Spleen (tissue), 11 donors: ENCODE results near the gene DOCK2. TPM values are rescaled to one million over a fixed set of nuclear protein-coding genes. Genes with fewer than 3 reads are reported as not detected.
A peak's percentile ranks its signal among the peaks of the same experiment; 100 is the strongest.

Experiments used
- DNase-seq: peaks from one replicate; pipeline ENCODE4 v3.0.0-alpha.2; 2020
- H3K27ac ChIP-seq, 8 donors: fragments of 200-600 bp; sonication (generic) in 7 of 8; 1 replicate in 4 of 8; 2 replicates in 4 of 8; pipeline versions ENCODE4 v1.5.0 to v1.8.0; 2016 to 2021; ENCODE audit warnings: inconsistent platforms in 4 of 8, mild to moderate bottlenecking in 4 of 8, moderate library complexity in 1 of 8
- H3K27me3 ChIP-seq, 7 donors: fragments of 200-600 bp; sonication (generic) in 6 of 7; replicated peaks in 1 of 7; 1 replicate in 4 of 7; 2 replicates in 3 of 7; pipeline versions ENCODE4 v1.5.0 to v1.8.0; 2016 to 2021; ENCODE audit warnings: inconsistent platforms in 3 of 7, mild to moderate bottlenecking in 1 of 7
- H3K36me3 ChIP-seq, 6 donors: fragments of 200-600 bp; sonication (generic) in 5 of 6; 1 replicate in 4 of 6; 2 replicates in 2 of 6; pipeline versions ENCODE4 v1.5.0 to v1.8.0; 2016 to 2021; ENCODE audit warnings: inconsistent platforms in 2 of 6
- H3K4me1 ChIP-seq, 6 donors: fragments of 200-600 bp; sonication (generic) in 5 of 6; 1 replicate in 3 of 6; 2 replicates in 3 of 6; pipeline versions ENCODE4 v1.5.0 to v1.8.0; 2016 to 2021; ENCODE audit warnings: inconsistent platforms in 3 of 6
- H3K4me3 ChIP-seq, 8 donors: fragments of 200-600 bp; sonication (generic) in 7 of 8; 1 replicate in 4 of 8; 2 replicates in 4 of 8; pipeline versions ENCODE4 v1.5.0 to v1.8.0; 2016 to 2021; ENCODE audit warnings: inconsistent platforms in 4 of 8, mild to moderate bottlenecking in 4 of 8, moderate library complexity in 2 of 8
- H3K9me3 ChIP-seq, 8 donors: fragments of 200-600 bp; sonication (generic) in 7 of 8; 1 replicate in 4 of 8; 2 replicates in 4 of 8; pipeline versions ENCODE4 v1.5.0 to v1.8.0; 2016 to 2021; ENCODE audit warnings: inconsistent platforms in 4 of 8
- POLR2A ChIP-seq, 3 donors: fragments of 450-650 bp; IDR thresholded peaks; one replicate each; pipeline ENCODE4 v1.5.1; 2017; ENCODE audit warnings: antibody characterized with exemption in 3 of 3, mild to moderate bottlenecking in 1 of 3
- POLR2AphosphoS5 ChIP-seq, 3 donors: sonication (generic); formaldehyde crosslinking; IDR thresholded peaks; one replicate each; pipeline ENCODE4 v1.5.1; 2017; ENCODE audit warnings: antibody characterized with exemption in 3 of 3
- whole genome bisulfite sequencing, 5 donors: extraction: QIAGEN DNeasy Blood & Tissue Kit in 3 of 5; methylation state at CpG; one replicate each; pipeline versions ENCODE4 v1.1.5 to v1.1.7; 2013 to 2018; 5-methylcytosine and 5-hydroxymethylcytosine counted together
- intact Hi-C: fragments of 100-400 bp; cut with DNase I; formaldehyde crosslinking; loops from one replicate; pipeline ENCODE4 v1.15.0; 2023; ENCODE audit warnings: low total_unique reads
- polyA plus RNA-seq, 3 donors: library from polyadenylated mRNA; stranded (reverse); fragments of 200-250 nt; gene quantifications; one replicate each; pipeline ENCODE4 v1.2.1, GENCODE V29; 2013
- total RNA-seq, 7 donors: library from RNA; depleted of rRNA in 3 of 7; stranded (reverse); fragments of >200 nt in 3 of 7; fragmentation: NEBNext Ultra II Directional in 4 of 7; extraction: Animal tissue kit (Norgen Biotek cat#: 25700) in 4 of 7; gene quantifications; one replicate each; pipeline versions ENCODE4 v1.1.0 to v1.2.1, GENCODE V29; 2016 to 2021
- TF ChIP-seq, protein P1 (sequence below), 11 experiments: fragments of 200-600 bp in 7 of 11; fragments of 450-650 bp in 4 of 11; sonication (generic) in 4 of 11; IDR thresholded peaks in 8 of 11; conservative IDR thresholded peaks in 3 of 11; 1 replicate in 7 of 11; 2 replicates in 4 of 11; pipeline versions ENCODE4 v1.4.0 to v1.8.0; 2016 to 2021; ENCODE audit warnings: antibody characterized with exemption in 11 of 11, inconsistent platforms in 4 of 11, mild to moderate bottlenecking in 1 of 11
- donor health status: healthy with polysubstance abuse.
- donor health status: DM: no; HTN: no; CAD: no; lungs with moderate emphysema.
- donor health status: DM: no; HTN: no; CAD: no.
- donor health status: Bipolar disorder and iron deficiency.
- donor health status: healthy.
- donor health status: DM: no; HTN: no; CAD: no.
- donor health status: DM: yes; HTN: yes; CAD: no.

Gene DOCK2
- total and polyA plus RNA-seq, 10 donors: 30.6 to 321 (median 198) TPM

DNA sequence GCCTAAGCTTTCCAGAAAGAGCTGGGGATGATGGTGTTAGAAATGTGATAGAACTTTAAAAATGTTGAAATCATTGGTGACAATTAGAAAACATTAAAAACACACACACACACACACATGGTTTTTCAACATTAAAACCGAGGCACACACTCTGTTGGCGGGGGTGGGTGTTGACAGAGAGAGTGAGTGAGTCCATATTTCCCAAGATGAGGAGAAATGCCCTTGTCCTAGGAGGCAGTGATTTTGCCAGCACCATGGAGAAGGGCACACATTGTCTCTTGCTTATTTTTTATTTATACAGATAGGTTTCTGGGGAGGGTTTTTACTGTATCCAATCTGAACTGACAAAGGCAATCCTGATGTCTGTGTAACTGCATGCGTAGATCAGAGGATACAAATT is 190.7 kb downstream of the DOCK2 start:
- intact Hi-C loops: no loop called here
- Histone ChIP-seq H3K4me1 (peaks cover 0 to 10% (median 3%) of the 10 kb centered on the region in 6 donors), H3K9me3 (no peaks in the 10 kb centered on the region), H3K27me3 (no peaks in the 10 kb centered on the region), H3K27ac (no peak overlapping the region), H3K4me3 (no peak overlapping the region), H3K36me3 (peaks cover 0 to 28% (median 0%) of the 10 kb centered on the region in 6 donors)
- no peak for DNase-seq
- TF ChIP-seq POLR2A (IDR thresholded peaks at IDR 0.05): no peak
- TF ChIP-seq, protein P1, sequence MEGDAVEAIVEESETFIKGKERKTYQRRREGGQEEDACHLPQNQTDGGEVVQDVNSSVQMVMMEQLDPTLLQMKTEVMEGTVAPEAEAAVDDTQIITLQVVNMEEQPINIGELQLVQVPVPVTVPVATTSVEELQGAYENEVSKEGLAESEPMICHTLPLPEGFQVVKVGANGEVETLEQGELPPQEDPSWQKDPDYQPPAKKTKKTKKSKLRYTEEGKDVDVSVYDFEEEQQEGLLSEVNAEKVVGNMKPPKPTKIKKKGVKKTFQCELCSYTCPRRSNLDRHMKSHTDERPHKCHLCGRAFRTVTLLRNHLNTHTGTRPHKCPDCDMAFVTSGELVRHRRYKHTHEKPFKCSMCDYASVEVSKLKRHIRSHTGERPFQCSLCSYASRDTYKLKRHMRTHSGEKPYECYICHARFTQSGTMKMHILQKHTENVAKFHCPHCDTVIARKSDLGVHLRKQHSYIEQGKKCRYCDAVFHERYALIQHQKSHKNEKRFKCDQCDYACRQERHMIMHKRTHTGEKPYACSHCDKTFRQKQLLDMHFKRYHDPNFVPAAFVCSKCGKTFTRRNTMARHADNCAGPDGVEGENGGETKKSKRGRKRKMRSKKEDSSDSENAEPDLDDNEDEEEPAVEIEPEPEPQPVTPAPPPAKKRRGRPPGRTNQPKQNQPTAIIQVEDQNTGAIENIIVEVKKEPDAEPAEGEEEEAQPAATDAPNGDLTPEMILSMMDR (IDR thresholded peaks at IDR 0.05 in 8 of 11, conservative IDR thresholded peaks at IDR 0.05 in 3 of 11): no peak
- no peak for TF ChIP-seq POLR2AphosphoS5 (IDR thresholded peaks at IDR 0.05)
- WGBS, 5 donors: 84 to 94% (median 88%) methylated on average over 3 of the region's 3 CpGs

DNA sequence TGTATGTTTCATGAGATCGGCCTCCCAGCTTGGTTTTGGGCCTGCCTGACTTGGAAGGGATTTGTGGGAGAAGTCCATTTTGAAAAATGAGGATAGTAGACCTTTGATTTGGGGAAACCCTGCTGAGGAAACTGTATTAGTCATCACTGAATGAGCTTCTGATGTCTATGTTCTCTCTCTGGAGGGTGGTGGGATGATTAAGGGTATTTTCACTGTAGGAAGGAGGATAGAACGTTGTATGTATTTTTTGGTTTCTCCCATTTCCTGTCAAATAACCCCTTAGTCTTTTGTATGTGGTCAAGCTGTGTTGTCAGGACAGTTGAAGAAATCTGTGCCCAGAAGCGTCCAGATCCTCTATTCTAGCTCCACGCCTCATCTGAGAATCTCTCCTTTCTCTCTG is 191.3 kb downstream of the DOCK2 start:
- DNase-seq: no peak
- peaks cover 0 to 16% (median 3%) of the 10 kb centered on the region in 6 donors for H3K4me1 ChIP-seq
- intact Hi-C loops: no loop called here
- TF ChIP-seq, protein P1 (IDR thresholded peaks at IDR 0.05 in 8 of 11, conservative IDR thresholded peaks at IDR 0.05 in 3 of 11): no peak
- TF ChIP-seq POLR2AphosphoS5 (IDR thresholded peaks at IDR 0.05): no peak
- no peak for TF ChIP-seq POLR2A (IDR thresholded peaks at IDR 0.05)
- WGBS, 5 donors: 68 to 85% (median 80%) methylated on average over 4 of the region's 4 CpGs
- H3K27me3 ChIP-seq: no peaks in the 10 kb centered on the region
- H3K9me3 ChIP-seq: no peaks in the 10 kb centered on the region
- no peak overlapping the region for H3K4me3 ChIP-seq
- H3K27ac ChIP-seq: no peak overlapping the region
- peaks cover 0 to 28% (median 0%) of the 10 kb centered on the region in 6 donors for H3K36me3 ChIP-seq

GRCh38 chr5:169831331-169831730 is 194.3 kb downstream of the DOCK2 start:
- H3K4me1 ChIP-seq: peaks cover 0 to 21% (median 4%) of the 10 kb centered on the region in 6 donors
- intact Hi-C loops: no loop called here
- H3K27me3 ChIP-seq: no peaks in the 10 kb centered on the region
- TF ChIP-seq, protein P1 (IDR thresholded peaks at IDR 0.05 in 8 of 11, conservative IDR thresholded peaks at IDR 0.05 in 3 of 11): no peak
- no peak for TF ChIP-seq POLR2A (IDR thresholded peaks at IDR 0.05)
- no peak for TF ChIP-seq POLR2AphosphoS5 (IDR thresholded peaks at IDR 0.05)
- H3K9me3 ChIP-seq: no peaks in the 10 kb centered on the region
- WGBS, 5 donors: 87 to 100% (median 96%) methylated on average over 1 of the region's 1 CpG
- no peak overlapping the region for H3K27ac ChIP-seq
- H3K36me3 ChIP-seq: peaks cover 0 to 19% (median 0%) of the 10 kb centered on the region in 6 donors
- no peak for DNase-seq
- no peak overlapping the region for H3K4me3 ChIP-seq

DNA sequence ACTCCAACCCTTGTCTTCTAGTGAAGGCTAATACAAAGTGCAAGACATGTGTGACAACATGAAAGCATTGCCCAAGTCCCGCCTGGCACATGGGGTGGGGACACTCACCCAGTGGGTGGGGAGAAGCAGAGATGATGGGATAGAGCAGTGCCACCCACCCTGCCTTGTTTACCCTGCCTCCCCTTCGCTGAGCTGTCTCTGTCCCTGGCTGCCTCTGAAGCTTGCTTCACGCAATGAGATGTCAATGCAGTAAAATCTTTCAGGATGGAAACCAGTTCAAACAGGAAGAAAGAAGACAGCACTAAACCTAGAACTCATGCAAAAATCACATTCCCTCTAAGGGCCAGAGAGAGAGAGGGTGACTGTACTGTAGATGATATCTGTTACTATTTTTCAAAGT is 195.2 kb downstream of the DOCK2 start:
- no peak overlapping the region for H3K4me3 ChIP-seq
- H3K9me3 ChIP-seq: no peaks in the 10 kb centered on the region
- peaks cover 0 to 17% (median 0%) of the 10 kb centered on the region in 6 donors for H3K36me3 ChIP-seq
- H3K27me3 ChIP-seq: no peaks in the 10 kb centered on the region
- WGBS, 5 donors: 70 to 87% (median 79%) methylated on average over 3 of the region's 3 CpGs
- DNase-seq: no peak
- H3K4me1 ChIP-seq: peaks cover 0 to 25% (median 6%) of the 10 kb centered on the region in 6 donors
- peak overlapping the region in 6 of 8 donors; percentile 2 to 55 (median 50) for H3K27ac ChIP-seq
- intact Hi-C loops: no loop called here
- TF ChIP-seq POLR2AphosphoS5 (IDR thresholded peaks at IDR 0.05): no peak
- no peak for TF ChIP-seq POLR2A (IDR thresholded peaks at IDR 0.05)
- TF ChIP-seq, protein P1 (IDR thresholded peaks at IDR 0.05 in 8 of 11, conservative IDR thresholded peaks at IDR 0.05 in 3 of 11): no peak
